ENCODE data around the gene SLC43A1. TPM values are rescaled to one million over a fixed set of nuclear protein-coding genes. Genes with fewer than 3 reads are reported as not detected.

SLC43A1 gene
- total RNA-seq, 1 donor from 2014 or later, result 5.6 TPM

DNA sequence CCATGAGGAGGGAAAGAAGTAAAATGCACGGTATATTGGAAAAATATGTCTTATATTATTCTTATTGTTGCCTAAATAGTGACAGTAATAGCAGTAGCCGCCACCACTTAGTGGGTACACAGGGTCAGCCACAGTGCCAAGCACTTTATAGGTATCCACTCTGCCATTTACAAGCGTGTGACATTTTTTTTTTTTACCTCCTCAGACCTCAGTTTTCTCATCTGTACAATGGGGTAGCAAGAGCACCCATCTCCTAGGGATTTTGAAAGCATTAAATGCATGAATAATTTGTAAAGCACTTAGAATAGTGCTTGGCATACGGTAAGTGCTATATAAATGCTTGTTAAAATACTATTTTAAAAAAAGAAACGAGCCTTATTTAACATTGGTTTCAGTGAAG, 46.2 kb downstream of the SLC43A1 start:
- H3K4me1 Mint-ChIP-seq (ENCODE audit: low read depth), result no peaks in the 10 kb centered on the region
- H3K36me3 Mint-ChIP-seq (ENCODE audit: low read depth), result no peaks in the 10 kb centered on the region
- TF ChIP-seq, protein P1, sequence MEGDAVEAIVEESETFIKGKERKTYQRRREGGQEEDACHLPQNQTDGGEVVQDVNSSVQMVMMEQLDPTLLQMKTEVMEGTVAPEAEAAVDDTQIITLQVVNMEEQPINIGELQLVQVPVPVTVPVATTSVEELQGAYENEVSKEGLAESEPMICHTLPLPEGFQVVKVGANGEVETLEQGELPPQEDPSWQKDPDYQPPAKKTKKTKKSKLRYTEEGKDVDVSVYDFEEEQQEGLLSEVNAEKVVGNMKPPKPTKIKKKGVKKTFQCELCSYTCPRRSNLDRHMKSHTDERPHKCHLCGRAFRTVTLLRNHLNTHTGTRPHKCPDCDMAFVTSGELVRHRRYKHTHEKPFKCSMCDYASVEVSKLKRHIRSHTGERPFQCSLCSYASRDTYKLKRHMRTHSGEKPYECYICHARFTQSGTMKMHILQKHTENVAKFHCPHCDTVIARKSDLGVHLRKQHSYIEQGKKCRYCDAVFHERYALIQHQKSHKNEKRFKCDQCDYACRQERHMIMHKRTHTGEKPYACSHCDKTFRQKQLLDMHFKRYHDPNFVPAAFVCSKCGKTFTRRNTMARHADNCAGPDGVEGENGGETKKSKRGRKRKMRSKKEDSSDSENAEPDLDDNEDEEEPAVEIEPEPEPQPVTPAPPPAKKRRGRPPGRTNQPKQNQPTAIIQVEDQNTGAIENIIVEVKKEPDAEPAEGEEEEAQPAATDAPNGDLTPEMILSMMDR (IDR thresholded peaks at IDR 0.05), result no peak
- peaks cover 21% of the 10 kb centered on the region for H3K27me3 Mint-ChIP-seq (ENCODE audit: low read depth)
- H3K4me3 Mint-ChIP-seq (ENCODE audit: unreplicated experiment), result no peak overlapping the region
- no peaks in the 10 kb centered on the region for H3K9me3 Mint-ChIP-seq (ENCODE audit: low read depth)
- H3K27ac Mint-ChIP-seq (ENCODE audit: unreplicated experiment), result no peak overlapping the region
- DNase-seq (ENCODE audit: low spot score), result no peak

DNA sequence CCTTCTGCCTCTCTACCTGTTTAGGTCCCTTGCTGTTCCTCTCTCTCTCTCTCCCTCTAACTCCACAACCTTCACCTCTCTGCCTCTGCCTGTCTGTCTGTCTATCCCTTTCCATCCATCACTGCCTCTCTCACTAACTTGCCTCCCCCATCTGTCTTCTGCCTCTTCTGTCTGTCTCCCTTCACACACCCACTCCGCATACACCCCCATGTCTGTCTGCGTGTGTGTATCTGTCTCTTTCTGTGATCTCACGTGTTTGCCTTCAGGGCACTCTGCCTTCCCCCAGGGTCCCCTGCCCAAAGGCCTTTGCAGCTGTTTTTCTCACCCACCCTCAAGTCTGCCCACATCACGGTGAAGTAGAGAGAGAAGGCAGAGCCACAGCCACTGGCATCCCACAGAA, 47.2 kb downstream of the SLC43A1 start:
- Mint-ChIP-seq H3K27me3 (ENCODE audit: low read depth) (peaks cover 18% of the 10 kb centered on the region), H3K4me1 (ENCODE audit: low read depth) (no peaks in the 10 kb centered on the region), H3K4me3 (ENCODE audit: unreplicated experiment) (no peak overlapping the region), H3K9me3 (ENCODE audit: low read depth) (no peaks in the 10 kb centered on the region), H3K36me3 (ENCODE audit: low read depth) (no peaks in the 10 kb centered on the region), H3K27ac (ENCODE audit: unreplicated experiment) (no peak overlapping the region)
- TF ChIP-seq, protein P1 (IDR thresholded peaks at IDR 0.05), result no peak
- no peak for DNase-seq (ENCODE audit: low spot score)

DNA sequence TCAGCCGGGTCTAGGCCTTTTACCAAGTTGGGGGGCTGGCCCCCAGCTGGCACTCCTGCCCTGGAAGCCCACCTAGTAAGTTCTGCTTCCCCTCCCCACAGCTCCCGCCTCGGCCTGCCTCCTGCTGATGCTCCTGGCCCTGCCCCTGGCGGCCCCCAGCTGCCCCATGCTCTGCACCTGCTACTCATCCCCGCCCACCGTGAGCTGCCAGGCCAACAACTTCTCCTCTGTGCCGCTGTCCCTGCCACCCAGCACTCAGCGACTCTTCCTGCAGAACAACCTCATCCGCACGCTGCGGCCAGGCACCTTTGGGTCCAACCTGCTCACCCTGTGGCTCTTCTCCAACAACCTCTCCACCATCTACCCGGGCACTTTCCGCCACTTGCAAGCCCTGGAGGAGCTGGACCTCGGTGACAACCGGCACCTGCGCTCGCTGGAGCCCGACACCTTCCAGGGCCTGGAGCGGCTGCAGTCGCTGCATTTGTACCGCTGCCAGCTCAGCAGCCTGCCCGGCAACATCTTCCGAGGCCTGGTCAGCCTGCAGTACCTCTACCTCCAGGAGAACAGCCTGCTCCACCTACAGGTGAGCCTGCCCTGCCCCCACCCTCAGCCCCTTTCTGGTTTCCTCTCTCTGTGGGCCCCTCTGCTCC, 47.9 kb downstream of the SLC43A1 start:
- Mint-ChIP-seq H3K36me3 (ENCODE audit: low read depth) (no peaks in the 10 kb centered on the region), H3K27ac (ENCODE audit: unreplicated experiment) (no peak overlapping the region), H3K9me3 (ENCODE audit: low read depth) (no peaks in the 10 kb centered on the region), H3K4me3 (ENCODE audit: unreplicated experiment) (no peak overlapping the region), H3K27me3 (ENCODE audit: low read depth) (peaks cover 21% of the 10 kb centered on the region), H3K4me1 (ENCODE audit: low read depth) (no peaks in the 10 kb centered on the region)
- TF ChIP-seq, protein P1 (IDR thresholded peaks at IDR 0.05), result no peak
- DNase-seq (ENCODE audit: low spot score), result no peak

DNA sequence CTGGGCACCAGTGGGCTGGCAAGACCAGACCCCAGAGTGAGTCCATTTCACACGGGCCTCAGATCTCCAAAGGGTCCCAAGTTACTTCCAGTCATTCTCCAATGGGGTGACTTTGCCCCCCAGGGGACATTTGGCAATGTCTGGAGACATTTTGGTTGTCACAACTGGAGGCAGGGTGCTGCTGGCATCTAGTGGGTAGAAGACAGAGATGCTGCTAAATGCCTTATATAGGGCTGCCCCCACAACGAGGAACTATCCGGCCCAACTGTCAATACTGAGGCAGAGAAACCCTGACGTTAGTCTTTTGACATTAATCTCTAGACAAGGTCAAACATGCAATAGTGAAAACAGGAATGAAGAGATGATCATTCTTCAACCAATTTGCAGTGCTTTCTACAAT, 48.8 kb downstream of the SLC43A1 start:
- Mint-ChIP-seq H3K9me3 (ENCODE audit: low read depth) (no peaks in the 10 kb centered on the region), H3K36me3 (ENCODE audit: low read depth) (no peaks in the 10 kb centered on the region), H3K4me3 (ENCODE audit: unreplicated experiment) (no peak overlapping the region), H3K4me1 (ENCODE audit: low read depth) (no peaks in the 10 kb centered on the region), H3K27me3 (ENCODE audit: low read depth) (peaks cover 27% of the 10 kb centered on the region), H3K27ac (ENCODE audit: unreplicated experiment) (no peak overlapping the region)
- TF ChIP-seq, protein P1 (IDR thresholded peaks at IDR 0.05), result no peak
- DNase-seq (ENCODE audit: low spot score), result no peak

DNA sequence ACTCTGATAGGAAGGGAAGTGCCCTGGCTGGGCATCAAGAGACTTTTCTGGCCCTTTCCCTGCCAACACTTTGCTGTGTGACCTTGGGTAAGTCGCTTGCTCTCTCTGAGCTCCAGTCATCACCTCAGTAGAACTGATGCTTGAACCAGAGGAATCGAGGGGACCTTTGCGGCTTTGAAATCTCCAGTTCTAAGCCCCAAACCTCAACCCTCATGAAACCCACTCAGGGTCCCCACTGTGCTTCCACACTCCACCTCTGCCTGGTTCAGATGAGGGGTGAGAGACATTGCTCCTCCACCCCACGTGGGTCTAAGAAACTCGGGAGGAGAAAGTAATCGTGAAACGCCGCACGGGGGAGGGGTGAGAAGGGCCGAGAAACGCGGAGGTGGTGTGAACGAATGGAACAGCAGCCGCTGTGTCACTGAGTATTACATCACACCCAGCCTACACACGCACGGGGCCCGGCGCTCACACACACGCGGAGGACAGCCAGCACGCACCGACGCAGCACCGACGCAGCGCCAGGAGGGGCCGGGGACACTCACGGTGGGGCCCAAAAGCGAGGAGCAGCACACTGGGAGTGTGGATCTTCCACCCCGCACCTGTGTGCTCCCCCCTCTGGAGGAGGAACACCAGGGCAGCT, 50.8 kb downstream of the SLC43A1 start:
- Mint-ChIP-seq H3K9me3 (ENCODE audit: low read depth) (no peaks in the 10 kb centered on the region), H3K27ac (ENCODE audit: unreplicated experiment) (no peak overlapping the region), H3K36me3 (ENCODE audit: low read depth) (no peaks in the 10 kb centered on the region), H3K4me3 (ENCODE audit: unreplicated experiment) (no peak overlapping the region), H3K4me1 (ENCODE audit: low read depth) (peaks cover 5% of the 10 kb centered on the region), H3K27me3 (ENCODE audit: low read depth) (peaks cover 39% of the 10 kb centered on the region)
- DNase-seq (ENCODE audit: low spot score), result no peak
- TF ChIP-seq, protein P1 (IDR thresholded peaks at IDR 0.05), result no peak
